H1 (cell line): ENCODE data around the gene TUBGCP2. TPM values are rescaled to one million over a fixed set of nuclear protein-coding genes. Genes with fewer than 3 reads are reported as not detected.

Experiments
- BCL11A ChIP-seq, 2 experiments: IDR thresholded peaks; one replicate each; pipeline ENCODE4 v1.6.1; 2011; ENCODE audit warnings: low read depth in 2 of 2, low read length in 2 of 2, mild to moderate bottlenecking in 2 of 2
- CBX8 ChIP-seq: fragments of 300-800, 300-1000 bp; sonication (generic); IDR thresholded peaks from 2 replicates; pipeline ENCODE4 v1.7.1; 2016; ENCODE audit warnings: low read depth, low read length, borderline replicate concordance
- CREB1 ChIP-seq: IDR thresholded peaks from 2 replicates; pipeline ENCODE4 v1.6.1; 2012; ENCODE audit warnings: inconsistent platforms
- E2F6 ChIP-seq: IDR thresholded peaks from 2 replicates; pipeline ENCODE4 v1.6.1; 2012; ENCODE audit warnings: inconsistent platforms
- HDAC6 ChIP-seq: IDR thresholded peaks from one replicate; pipeline ENCODE4 v1.7.1; 2012; ENCODE audit warnings: low read depth, mild to moderate bottlenecking, inconsistent platforms, low read length, moderate library complexity
- KDM1A ChIP-seq: fragments of 200-600, 300-600 bp; sonication (generic); IDR thresholded peaks from 2 replicates; pipeline ENCODE4 v1.7.1; 2016; ENCODE audit warnings: mild to moderate bottlenecking, low read length, borderline replicate concordance
- KDM4A ChIP-seq: IDR thresholded peaks from one replicate; pipeline ENCODE4 v1.7.1; 2012; ENCODE audit warnings: low read depth, mild to moderate bottlenecking, moderate library complexity, low read length, inconsistent platforms; ENCODE audit not compliant: severe bottlenecking
- MAFK ChIP-seq: IDR thresholded peaks from 2 replicates; pipeline ENCODE4 v1.6.1; 2012; ENCODE audit warnings: low read depth, mild to moderate bottlenecking, improper control_type of control experiment, low read length
- NANOG ChIP-seq: IDR thresholded peaks from 2 replicates; pipeline ENCODE4 v1.6.1; 2011; ENCODE audit warnings: low read length, low read depth, mild to moderate bottlenecking, inconsistent platforms; ENCODE audit not compliant: insufficient read depth, poor library complexity, severe bottlenecking
- POLR2AphosphoS5 ChIP-seq: IDR thresholded peaks from 2 replicates; pipeline ENCODE4 v1.6.1; 2011; ENCODE audit warnings: low read depth, low read length
- SIRT6 ChIP-seq: IDR thresholded peaks from one replicate; pipeline ENCODE4 v1.7.1; 2012; ENCODE audit warnings: low read length, inconsistent platforms
- polyA plus RNA-seq, 7 experiments: library from polyadenylated mRNA; depleted of rRNA in 3 of 7; stranded (reverse) in 5 of 7; unstranded in 2 of 7; fragments of >200 nt in 5 of 7; fragments of 200-250 nt in 2 of 7; gene quantifications; 1 replicate in 5 of 7; 2 replicates in 1 of 7; 4 replicates in 1 of 7; pipeline versions ENCODE4 v1.2.1 to v1.2.3, GENCODE V29; 2011 to 2013; ENCODE audit warnings: missing spikeins in 2 of 7, mixed read lengths in 2 of 7
- total RNA-seq: library from RNA; stranded (reverse); fragmentation: NEBNext Ultra II Directional; extraction: Animal tissue kit (Norgen Biotek cat#: 25700); gene quantifications from 2 replicates; pipeline ENCODE4 v1.2.1, GENCODE V29; 2021

TUBGCP2 gene
- total and polyA plus RNA-seq, 2 of the 8 experiments (the other 6 are each of a cell fraction or from before 2014, with no cell fraction given): 34.9 to 51.9 TPM

GRCh38 chr10:133312016-133312768 lies 3.5 kb upstream of the TUBGCP2 start (continued):
- no peak for TF ChIP-seq NANOG
- TF ChIP-seq HDAC6: no peak
- TF ChIP-seq MAFK: no peak
- no peak for TF ChIP-seq POLR2AphosphoS5
- no peak for TF ChIP-seq BCL11A (IDR thresholded peaks at IDR 0.05; ENCODE audit: low read depth in 2 of 2, low read length in 2 of 2)
- no peak for TF ChIP-seq E2F6
- no peak for TF ChIP-seq CBX8
- no peak for TF ChIP-seq KDM4A
- TF ChIP-seq CREB1: no peak
- TF ChIP-seq KDM1A: no peak
- TF ChIP-seq SIRT6: no peak
- TF ChIP-seq, all 59 proteins: peak for 0
